ENCODE measurements around the gene TBC1D22B.

- TF ChIP-seq CTCF (IDR thresholded peaks at IDR 0.05) (no peak), POLR2A (IDR thresholded peaks at IDR 0.05) (no peak)
Observed at GRCh38 chr6:37218511-37218910, 39.1 kb upstream of the TBC1D22B start.
